CD14-positive monocyte (primary cell): ENCODE measurements around the gene PLEK2. TPM values are rescaled to one million over a fixed set of nuclear protein-coding genes. Genes with fewer than 3 reads are reported as not detected.

ENCODE experiments used
- DNase-seq, 3 donors: peaks; one replicate each; pipeline ENCODE4 v3.0.0-alpha.2; 2011 to 2022
- H2AFZ ChIP-seq: 2 replicates; pipeline ENCODE4 v1.6.0; 2012; ENCODE audit warnings: mild to moderate bottlenecking, low read depth, low read length, inconsistent platforms; ENCODE audit not compliant: insufficient read depth, poor library complexity, severe bottlenecking
- H3K27ac ChIP-seq, 2 donors: 1 replicate in 1 of 2; 2 replicates in 1 of 2; pipeline ENCODE4 v1.5.1; 2012 to 2013; ENCODE audit warnings: low read length in 2 of 2, control low read depth in 1 of 2, inconsistent platforms in 1 of 2, low read depth in 1 of 2, mild to moderate bottlenecking in 1 of 2
- H3K27me3 ChIP-seq, 2 donors: one replicate each; pipeline versions ENCODE4 v1.6.0 to v1.6.1; 2011 to 2013; ENCODE audit warnings: low read length in 2 of 2; ENCODE audit not compliant: control insufficient read depth in 2 of 2, insufficient read depth in 2 of 2
- H3K36me3 ChIP-seq, 2 donors: replicated peaks in 1 of 2; 1 replicate in 1 of 2; 2 replicates in 1 of 2; pipeline versions ENCODE4 v1.5.1 to v1.6.1; 2012 to 2013; ENCODE audit warnings: low read length in 2 of 2, control low read depth in 1 of 2, inconsistent platforms in 1 of 2, mild to moderate bottlenecking in 1 of 2; ENCODE audit not compliant: insufficient read depth in 2 of 2, control insufficient read depth in 1 of 2
- H3K4me1 ChIP-seq, 2 donors: 1 replicate in 1 of 2; 2 replicates in 1 of 2; pipeline versions ENCODE4 v1.5.1 to v1.6.1; 2012 to 2013; ENCODE audit warnings: low read length in 2 of 2, control low read depth in 1 of 2, inconsistent platforms in 1 of 2, mild to moderate bottlenecking in 1 of 2, moderate library complexity in 1 of 2; ENCODE audit not compliant: insufficient read depth in 2 of 2, control insufficient read depth in 1 of 2
- H3K4me2 ChIP-seq: replicated peaks from 2 replicates; pipeline ENCODE3; 2012; ENCODE audit warnings: low read length, moderate library complexity, mild to moderate bottlenecking; ENCODE audit not compliant: poor library complexity, severe bottlenecking; ENCODE audit errors: extremely low read depth
- H3K4me3 ChIP-seq, 3 experiments: fragments of 200-600 bp in 1 of 3; sonication (generic) in 1 of 3; replicated peaks in 1 of 3; 1 replicate in 2 of 3; 2 replicates in 1 of 3; pipeline ENCODE4 v1.5.1; 2011 to 2013; ENCODE audit warnings: low read length in 3 of 3, mild to moderate bottlenecking in 3 of 3, control low read depth in 2 of 3, low read depth in 2 of 3, inconsistent platforms in 1 of 3, moderate library complexity in 1 of 3
- H3K79me2 ChIP-seq: 2 replicates; pipeline ENCODE4 v1.6.0; 2012; ENCODE audit warnings: mild to moderate bottlenecking, control low read depth, inconsistent platforms, low read length, moderate library complexity; ENCODE audit not compliant: insufficient read depth
- H3K9ac ChIP-seq: 2 replicates; pipeline ENCODE4 v1.6.0; 2017; ENCODE audit warnings: low read length, mild to moderate bottlenecking; ENCODE audit not compliant: insufficient read depth, poor library complexity, severe bottlenecking
- H3K9me3 ChIP-seq, 2 donors: replicated peaks in 1 of 2; 1 replicate in 1 of 2; 2 replicates in 1 of 2; pipeline versions ENCODE4 v1.5.1 to v1.6.1; 2012 to 2013; ENCODE audit warnings: low read length in 2 of 2, control low read depth in 1 of 2; ENCODE audit not compliant: control insufficient read depth in 1 of 2, insufficient read depth in 1 of 2
- H4K20me1 ChIP-seq: 2 replicates; pipeline ENCODE4 v1.6.0; 2012; ENCODE audit warnings: mild to moderate bottlenecking, low read length, control low read depth, moderate library complexity; ENCODE audit not compliant: insufficient read depth
- H3K27ac Mint-ChIP-seq, 7 donors: one replicate each; pipeline ENCODE4 v1.8.0; 2020; ENCODE audit warnings: mild to moderate bottlenecking in 7 of 7, mixed read lengths in 7 of 7, moderate library complexity in 6 of 7, inconsistent platforms in 2 of 7
- H3K27me3 Mint-ChIP-seq, 3 donors: one replicate each; pipeline ENCODE4 v1.8.0; 2021 to 2022; ENCODE audit warnings: low read depth in 3 of 3, mild to moderate bottlenecking in 3 of 3, mixed read lengths in 3 of 3, moderate library complexity in 3 of 3, inconsistent platforms in 1 of 3
- H3K36me3 Mint-ChIP-seq, 2 donors: one replicate each; pipeline ENCODE4 v1.8.0; 2020; ENCODE audit warnings: mixed read lengths in 2 of 2, inconsistent platforms in 1 of 2, mild to moderate bottlenecking in 1 of 2
- H3K4me1 Mint-ChIP-seq: one replicate; pipeline ENCODE4 v1.8.0; 2020; ENCODE audit warnings: mild to moderate bottlenecking, mixed read lengths
- H3K4me3 Mint-ChIP-seq, 2 donors: one replicate each; pipeline ENCODE4 v1.8.0; 2020; ENCODE audit warnings: mild to moderate bottlenecking in 2 of 2, mixed read lengths in 2 of 2, moderate library complexity in 1 of 2
- H3K9me3 Mint-ChIP-seq, 7 donors: one replicate each; pipeline ENCODE4 v1.8.0; 2020 to 2022; ENCODE audit warnings: mixed read lengths in 7 of 7, mild to moderate bottlenecking in 6 of 7, moderate library complexity in 6 of 7, inconsistent platforms in 2 of 7
- WGBS: methylation state at CpG from one replicate; pipeline ENCODE4 v1.1.5; 2013; ENCODE audit warnings: missing lambda C conversion rate; ENCODE audit not compliant: insufficient coverage; 5-methylcytosine and 5-hydroxymethylcytosine counted together
- intact Hi-C, 2 donors: fragments of 100-400 bp; cut with micrococcal nuclease; formaldehyde crosslinking; loops; one replicate each; pipeline versions ENCODE4 v1.15.0 to v1.15.1; 2023
- polyA plus RNA-seq, 3 donors: library from polyadenylated mRNA; depleted of rRNA in 1 of 3; unstranded in 2 of 3; stranded (reverse) in 1 of 3; fragments of 300-500 nt in 2 of 3; fragments of >200 nt in 1 of 3; fragmentation: Illumina TruSeq in 2 of 3; gene quantifications; 1 replicate in 2 of 3; 2 replicates in 1 of 3; pipeline ENCODE4 v1.2.3, GENCODE V29; 2012 to 2021
- TF ChIP-seq, protein P1 (sequence below): fragments of 200-600 bp; IDR thresholded peaks from one replicate; pipeline ENCODE4 v1.8.0; 2022; ENCODE audit warnings: antibody characterized with exemption, mild to moderate bottlenecking

Gene PLEK2
- polyA plus RNA-seq, 3 donors: 0.20 TPM; not detected in 2

DNA sequence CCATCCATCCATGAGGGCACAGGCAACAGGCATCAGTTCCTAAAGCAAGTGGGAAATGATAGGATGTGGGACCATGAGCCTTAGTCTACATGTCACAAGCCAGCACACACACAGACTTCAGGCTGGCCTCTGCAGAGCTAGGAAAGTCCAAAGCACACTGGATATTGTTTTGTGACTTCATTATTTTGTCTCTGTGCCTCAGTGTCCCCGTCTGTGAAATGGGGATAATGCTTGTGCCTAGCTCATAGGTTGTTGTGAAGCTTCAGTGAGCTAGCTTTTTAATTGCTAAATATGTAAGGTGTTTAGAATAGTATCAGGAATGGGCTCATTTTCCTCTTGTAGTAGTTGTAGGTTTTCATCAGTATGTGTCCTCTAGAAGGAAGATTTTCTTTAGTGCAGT lies 27.0 kb upstream of the PLEK2 start:
- H3K9me3 Mint-ChIP-seq: no peaks in the 10 kb centered on the region
- Histone ChIP-seq H3K36me3 (no peaks in the 10 kb centered on the region), H3K9ac (no peak overlapping the region), H3K79me2 (no peaks in the 10 kb centered on the region), H3K9me3 (no peaks in the 10 kb centered on the region), H3K27ac (no peak overlapping the region), H3K27me3 (peaks cover 0 to 2% of the 10 kb centered on the region in 2 donors), H4K20me1 (no peaks in the 10 kb centered on the region), H3K4me1 (no peaks in the 10 kb centered on the region), H3K4me3 (no peak overlapping the region), H2AFZ (no peak overlapping the region), H3K4me2 (no peak overlapping the region)
- H3K4me1 Mint-ChIP-seq: no peaks in the 10 kb centered on the region
- H3K27me3 Mint-ChIP-seq: peaks cover 8 to 17% (median 12%) of the 10 kb centered on the region in 3 donors
- TF ChIP-seq, protein P1, sequence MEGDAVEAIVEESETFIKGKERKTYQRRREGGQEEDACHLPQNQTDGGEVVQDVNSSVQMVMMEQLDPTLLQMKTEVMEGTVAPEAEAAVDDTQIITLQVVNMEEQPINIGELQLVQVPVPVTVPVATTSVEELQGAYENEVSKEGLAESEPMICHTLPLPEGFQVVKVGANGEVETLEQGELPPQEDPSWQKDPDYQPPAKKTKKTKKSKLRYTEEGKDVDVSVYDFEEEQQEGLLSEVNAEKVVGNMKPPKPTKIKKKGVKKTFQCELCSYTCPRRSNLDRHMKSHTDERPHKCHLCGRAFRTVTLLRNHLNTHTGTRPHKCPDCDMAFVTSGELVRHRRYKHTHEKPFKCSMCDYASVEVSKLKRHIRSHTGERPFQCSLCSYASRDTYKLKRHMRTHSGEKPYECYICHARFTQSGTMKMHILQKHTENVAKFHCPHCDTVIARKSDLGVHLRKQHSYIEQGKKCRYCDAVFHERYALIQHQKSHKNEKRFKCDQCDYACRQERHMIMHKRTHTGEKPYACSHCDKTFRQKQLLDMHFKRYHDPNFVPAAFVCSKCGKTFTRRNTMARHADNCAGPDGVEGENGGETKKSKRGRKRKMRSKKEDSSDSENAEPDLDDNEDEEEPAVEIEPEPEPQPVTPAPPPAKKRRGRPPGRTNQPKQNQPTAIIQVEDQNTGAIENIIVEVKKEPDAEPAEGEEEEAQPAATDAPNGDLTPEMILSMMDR: no peak
- H3K4me3 Mint-ChIP-seq: no peak overlapping the region
- H3K36me3 Mint-ChIP-seq: no peaks in the 10 kb centered on the region
- no peak for DNase-seq
- no CpG with 5 or more reads among the region's 1 CpG for WGBS
- intact Hi-C loops: no loop called here
- no peak overlapping the region for H3K27ac Mint-ChIP-seq

DNA sequence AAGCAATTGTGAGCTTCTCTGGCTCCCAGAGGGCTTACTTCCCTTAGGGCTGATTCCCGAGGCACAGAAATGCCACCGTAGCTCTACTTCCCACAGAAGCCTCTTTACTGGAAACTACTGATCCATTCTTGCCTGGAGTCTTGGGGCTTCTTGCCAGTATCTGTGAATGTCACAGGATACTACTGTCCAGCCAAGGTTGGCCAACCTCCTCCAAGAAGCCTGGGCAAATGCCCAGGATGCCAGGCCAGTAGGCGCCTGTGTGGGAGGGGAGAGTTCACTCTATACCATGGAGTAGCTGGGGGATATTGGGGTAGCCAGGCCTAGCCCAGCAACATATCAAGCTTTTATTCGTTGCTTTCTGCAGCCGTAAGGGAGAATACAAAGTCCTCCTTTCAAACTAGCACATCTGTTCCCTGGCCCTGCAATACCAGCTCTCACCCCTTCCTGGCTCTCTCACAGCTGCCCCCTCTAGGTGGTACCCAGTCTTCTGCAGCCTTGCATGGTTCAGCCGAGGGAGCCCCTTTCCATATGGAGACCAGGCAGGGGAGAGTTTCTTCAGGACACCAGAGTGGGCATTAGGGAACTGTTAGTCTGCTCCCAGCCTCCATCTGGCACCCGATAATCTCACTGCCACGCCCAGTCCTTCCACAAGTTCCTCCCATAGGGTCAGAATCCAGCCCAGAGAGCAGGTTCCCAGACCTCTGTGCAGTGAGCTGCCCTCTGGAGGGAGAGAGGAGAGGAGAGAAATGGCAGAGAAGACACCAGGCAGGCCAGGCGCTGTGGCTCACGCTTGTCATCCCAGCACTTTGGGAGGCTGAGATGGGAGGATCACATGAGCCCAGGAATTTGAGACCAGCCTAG lies 24.3 kb upstream of the PLEK2 start:
- DNase-seq: no peak
- Histone ChIP-seq H3K79me2 (no peaks in the 10 kb centered on the region), H3K4me2 (no peak overlapping the region), H4K20me1 (no peaks in the 10 kb centered on the region), H3K27ac (no peak overlapping the region), H2AFZ (no peak overlapping the region), H3K36me3 (no peaks in the 10 kb centered on the region), H3K9me3 (no peaks in the 10 kb centered on the region), H3K27me3 (no peaks in the 10 kb centered on the region), H3K4me3 (no peak overlapping the region), H3K9ac (no peak overlapping the region), H3K4me1 (no peaks in the 10 kb centered on the region)
- Mint-ChIP-seq H3K4me1 (no peaks in the 10 kb centered on the region), H3K36me3 (no peaks in the 10 kb centered on the region), H3K27ac (no peak overlapping the region), H3K27me3 (peaks cover 9 to 17% (median 10%) of the 10 kb centered on the region in 3 donors), H3K9me3 (no peaks in the 10 kb centered on the region), H3K4me3 (no peak overlapping the region)
- intact Hi-C loops: no loop called here
- TF ChIP-seq, protein P1: no peak
- WGBS: 100% methylated on average over 4 of the region's 10 CpGs
